AML-193 (cell line): ENCODE measurements around the gene RNPEP.
"Not testable (repeated sequence)": the region's sequence is repeated elsewhere in the genome, so short reads cannot be mapped to it uniquely, and the experiment has no call there.

Source experiments
- DNase-seq, 2 experiments: peaks; one replicate each; lab custom pipeline; 2025; lab: John Stamatoyannopoulos, UW

Gene RNPEP

DNA sequence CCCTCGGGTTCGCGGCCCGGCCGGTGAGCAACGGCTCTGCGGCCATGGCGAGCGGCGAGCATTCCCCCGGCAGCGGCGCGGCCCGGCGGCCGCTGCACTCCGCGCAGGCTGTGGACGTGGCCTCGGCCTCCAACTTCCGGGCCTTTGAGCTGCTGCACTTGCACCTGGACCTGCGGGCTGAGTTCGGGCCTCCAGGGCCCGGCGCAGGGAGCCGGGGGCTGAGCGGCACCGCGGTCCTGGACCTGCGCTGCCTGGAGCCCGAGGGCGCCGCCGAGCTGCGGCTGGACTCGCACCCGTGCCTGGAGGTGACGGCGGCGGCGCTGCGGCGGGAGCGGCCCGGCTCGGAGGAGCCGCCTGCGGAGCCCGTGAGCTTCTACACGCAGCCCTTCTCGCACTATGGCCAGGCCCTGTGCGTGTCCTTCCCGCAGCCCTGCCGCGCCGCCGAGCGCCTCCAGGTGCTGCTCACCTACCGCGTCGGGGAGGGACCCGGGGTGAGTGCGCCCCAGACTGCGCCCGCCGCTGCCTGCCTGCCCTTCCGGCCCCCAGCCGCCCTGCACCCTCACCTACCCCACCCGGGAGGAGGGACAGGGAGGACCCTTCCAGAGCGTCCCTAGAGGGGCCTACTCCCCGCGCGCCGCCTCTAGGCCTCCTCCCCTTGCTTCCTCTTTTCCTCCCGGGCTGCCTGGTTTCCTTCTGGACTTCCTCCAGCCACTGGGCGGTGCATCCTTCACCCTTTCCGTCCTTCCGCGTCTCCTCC, at the start of gene RNPEP:
TSS of gene RNPEP (plus strand) at position 26 of the 757 bp plus-strand sequence. CDS start at position 45, 19 bp downstream.
- DNase-seq = peak; percentile 69 to 82

GRCh38 chr1:201933840-201934430, 48.5 kb upstream of the RNPEP start:
- no peak for DNase-seq

DNA sequence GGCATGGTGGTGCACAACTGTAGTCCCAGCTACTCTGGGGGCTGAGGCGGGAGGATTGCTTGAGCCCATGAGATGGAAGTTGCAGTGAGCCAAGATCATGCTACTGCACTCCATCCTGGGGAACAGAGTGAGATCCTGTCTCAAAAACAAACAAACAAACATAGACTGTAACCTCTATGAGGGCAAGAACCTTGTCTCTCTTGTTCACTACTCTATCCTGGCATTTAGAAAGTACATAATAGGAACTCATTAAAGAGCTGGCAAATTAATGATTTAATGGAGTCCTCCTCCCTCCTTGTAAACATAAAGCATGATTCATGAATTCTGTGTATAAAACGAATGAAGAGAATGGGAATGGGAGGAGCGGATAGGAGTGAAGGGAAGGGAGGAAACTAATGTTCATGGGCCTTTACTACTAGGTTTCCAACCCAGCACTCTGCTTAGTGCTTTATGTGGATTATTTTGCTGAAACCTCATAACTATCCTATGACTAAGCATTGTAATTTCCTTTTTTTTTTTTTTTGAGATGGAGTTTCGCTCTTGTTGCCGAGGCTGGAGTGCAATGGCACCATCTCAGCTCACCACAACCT, 44.7 kb upstream of the RNPEP start:
- DNase-seq = no peak

- no peak for DNase-seq
Measured at GRCh38 chr1:201938440-201939035, 43.9 kb upstream of the RNPEP start.

DNA sequence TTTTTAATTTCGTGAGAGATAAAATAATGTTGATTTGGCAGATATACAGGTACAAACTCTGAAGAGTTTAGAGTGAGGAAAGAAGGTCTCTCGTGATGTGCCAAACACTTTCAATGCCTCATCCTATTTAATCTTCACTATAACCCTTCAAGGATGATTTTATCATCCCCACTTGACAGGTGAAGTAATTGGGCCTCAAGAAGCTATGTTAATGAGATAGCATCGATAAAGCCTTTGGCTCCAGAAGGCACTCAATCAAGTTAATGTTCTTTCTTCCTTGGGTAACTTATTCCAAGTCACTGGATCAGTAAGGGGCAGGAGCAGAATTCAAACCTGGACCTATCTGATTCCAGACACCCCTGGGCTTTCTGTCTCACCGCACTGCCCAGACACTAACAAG, 43.3 kb upstream of the RNPEP start:
- no peak for DNase-seq

- DNase-seq = no peak
Measured at GRCh38 chr1:201939574-201939973, 42.9 kb upstream of the RNPEP start.

- DNase-seq = not testable (repeated sequence)
Measured at GRCh38 chr1:201940316-201940715, 42.1 kb upstream of the RNPEP start.

DNA sequence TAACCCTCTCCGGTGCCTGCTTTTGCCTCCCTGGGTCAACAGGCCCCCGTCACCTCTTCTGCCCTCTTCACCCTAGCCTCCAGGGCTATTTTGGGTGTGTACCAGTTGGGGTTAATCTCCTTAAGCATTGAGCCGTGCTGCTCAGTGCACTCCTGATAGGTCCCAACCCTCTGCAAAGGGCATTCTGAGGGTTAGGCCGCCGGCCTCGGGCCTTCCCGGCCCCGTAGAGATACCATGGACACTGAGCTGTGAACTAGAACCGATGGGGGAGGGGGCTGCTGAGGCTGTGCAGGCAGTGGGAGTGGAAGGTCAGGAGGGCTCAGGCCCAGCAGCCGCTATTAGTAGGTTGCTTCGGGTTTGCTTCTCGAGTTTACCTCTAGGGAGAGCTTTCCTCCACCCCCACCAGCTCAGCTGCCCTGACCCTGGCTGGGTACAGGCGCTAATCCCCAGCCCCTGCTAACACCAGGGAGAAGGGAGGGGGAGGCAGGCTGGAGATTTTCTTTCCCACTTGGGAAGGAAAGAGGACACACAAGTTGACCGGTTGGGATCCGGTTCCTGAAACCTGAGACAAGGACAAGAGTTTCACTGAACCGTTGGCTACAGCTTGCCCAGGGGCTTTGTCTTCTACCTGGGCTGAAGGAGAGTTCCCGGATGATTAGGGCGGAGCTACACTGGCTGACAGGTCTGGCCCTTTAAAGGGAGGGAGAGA, 40.9 kb upstream of the RNPEP start:
- no peak for DNase-seq

DNA sequence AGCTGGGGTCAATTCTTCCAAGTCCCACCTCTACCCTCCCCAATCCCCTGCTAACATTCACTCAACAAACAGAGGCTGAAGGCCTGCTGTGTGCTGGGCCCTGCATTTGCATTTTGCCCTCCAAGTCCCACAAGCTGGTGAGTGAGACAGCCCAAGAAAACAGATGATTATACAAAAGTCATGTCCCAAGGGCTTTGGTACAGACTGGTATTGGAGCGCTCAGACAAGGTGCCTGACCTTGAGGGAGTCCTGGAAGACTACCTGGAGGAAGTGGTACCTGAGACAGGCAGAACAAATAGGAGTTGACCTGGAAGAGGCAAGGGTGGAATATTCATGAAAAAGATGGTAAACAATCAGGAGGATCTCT, 40.3 kb upstream of the RNPEP start:
- no peak for DNase-seq

- DNase-seq = no peak
Measured at GRCh38 chr1:201944002-201944401, 38.4 kb upstream of the RNPEP start.

GRCh38 chr1:201944639-201945038, 37.8 kb upstream of the RNPEP start:
- no peak for DNase-seq

- DNase-seq = no peak
Measured at GRCh38 chr1:201945157-201945556, 37.3 kb upstream of the RNPEP start.

DNA sequence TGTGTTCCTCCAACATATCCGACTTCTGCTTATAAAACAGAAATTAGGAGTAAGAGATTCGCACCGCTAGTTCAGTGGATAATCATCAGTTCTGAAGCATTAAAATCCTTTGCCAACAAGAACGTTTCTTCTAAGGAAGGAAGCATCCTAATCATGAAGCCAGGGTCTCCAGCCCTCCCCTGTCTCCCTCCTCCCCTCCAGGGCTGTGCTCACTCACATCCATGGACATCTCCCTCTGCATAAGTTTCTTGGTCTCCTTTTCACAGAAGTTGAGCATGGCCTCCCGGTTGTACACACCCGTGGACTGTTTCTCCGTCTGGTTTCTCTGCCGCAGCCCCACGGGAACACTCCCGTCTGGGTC, 36.6 kb upstream of the RNPEP start:
- no peak for DNase-seq

- DNase-seq = no peak
Measured at GRCh38 chr1:201946224-201946908, 36.1 kb upstream of the RNPEP start, which contains the start of gene LMOD1. Gene LMOD1, minus strand, starts transcription at chr1:201946548. Its CDS starts 208 bp downstream, at chr1:201946340.

DNA sequence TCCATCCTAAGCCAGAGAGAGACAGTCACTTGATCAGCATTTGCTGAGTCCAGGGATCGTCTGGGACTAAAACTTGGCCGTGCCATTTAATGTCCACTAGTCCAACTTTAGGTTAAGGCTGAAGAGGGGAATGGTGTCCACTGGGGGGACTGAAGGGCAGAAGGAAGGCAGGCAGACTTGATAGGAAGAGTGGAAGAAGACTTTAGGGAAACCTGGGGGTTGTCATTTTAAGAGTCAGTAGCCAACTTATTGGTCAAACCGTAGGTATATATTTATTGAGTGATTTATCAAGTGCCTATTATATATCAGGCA, 34.8 kb upstream of the RNPEP start:
- no peak for DNase-seq

- no peak for DNase-seq
Measured at GRCh38 chr1:201949491-201949890, 33.0 kb upstream of the RNPEP start.

GRCh38 chr1:201954263-201955008, 28.0 kb upstream of the RNPEP start:
- DNase-seq = no peak

- peak; percentile 94 to 96 for DNase-seq
Measured at GRCh38 chr1:201955009-201955728, 27.3 kb upstream of the RNPEP start, which contains the start of gene TIMM17A. Gene TIMM17A, plus strand, starts transcription at chr1:201955503. Its CDS starts 24 bp downstream, at chr1:201955527.

GRCh38 chr1:201955729-201956143, 26.7 kb upstream of the RNPEP start:
- DNase-seq = peak in 1 of 2 experiments; percentile 40

- no peak for DNase-seq
Measured at GRCh38 chr1:201958348-201958747, 24.1 kb upstream of the RNPEP start.
